ENCODE data around the gene FAM210A. TPM values are rescaled to one million over a fixed set of nuclear protein-coding genes. Genes with fewer than 3 reads are reported as not detected.

FAM210A gene
- polyA plus RNA-seq, 1 of the 3 experiments (the other 2 are of a cell fraction) = 10.6 TPM

GRCh38 chr18:13657974-13658373, 68.4 kb downstream of the FAM210A start:
- H2AFZ ChIP-seq (ENCODE audit: low read depth) = no peak overlapping the region
- ChIA-PET POLR2A (no interaction called here), CTCF (interaction anchor here (1.0 kb wide), 1 partner anchor 22 kb away, joined by 3 read pairs; no protein-coding TSS in a partner anchor)
- no peaks in the 10 kb centered on the region for H3K27me3 ChIP-seq (ENCODE audit: insufficient read depth)
- H3K4me3 ChIP-seq (ENCODE audit: low read depth in 2 of 2, low read length in 1 of 2) = no peak overlapping the region
- no peaks in the 10 kb centered on the region for H4K20me1 ChIP-seq (ENCODE audit: insufficient read depth)
- no peak overlapping the region for H3K27ac ChIP-seq (ENCODE audit: low read depth in 2 of 2, low read length in 1 of 2)
- H3F3A ChIP-seq (replicated peaks; ENCODE audit: insufficient read depth) = no peaks in the 10 kb centered on the region
- peaks cover 3 to 4% of the 10 kb centered on the region in 2 experiments for H3K36me3 ChIP-seq (replicated peaks in 1 of 2; ENCODE audit: control insufficient read depth in 1 of 2, insufficient read depth in 2 of 2, low read length in 1 of 2)
- no peaks in the 10 kb centered on the region for H3K79me2 ChIP-seq (ENCODE audit: insufficient read depth)
- TF ChIP-seq ZBTB33 (IDR thresholded peaks at IDR 0.05; ENCODE audit: borderline replicate concordance, low read depth) (no peak), YY1 (IDR thresholded peaks at IDR 0.05; ENCODE audit: low read depth) (no peak), TEAD4 (IDR thresholded peaks at IDR 0.05; ENCODE audit: borderline replicate concordance, insufficient read depth) (no peak), PBX3 (IDR thresholded peaks at IDR 0.05) (no peak), SIN3A (IDR thresholded peaks at IDR 0.05; ENCODE audit: borderline replicate concordance, low read depth, low read length) (no peak), CHD2 (IDR thresholded peaks at IDR 0.05; ENCODE audit: low read length, partially characterized antibody) (no peak), MEF2A (IDR thresholded peaks at IDR 0.05; ENCODE audit: borderline replicate concordance, low read depth) (no peak), TAF1 (IDR thresholded peaks at IDR 0.05; ENCODE audit: borderline replicate concordance, low read depth, low read length) (no peak), JUND (IDR thresholded peaks at IDR 0.05) (no peak), TCF12 (IDR thresholded peaks at IDR 0.05) (no peak), EZH2phosphoT487 (IDR thresholded peaks at IDR 0.05; ENCODE audit: borderline replicate concordance, low read depth) (no peak), GATA2 (CRISPR knock-in tag; IDR thresholded peaks at IDR 0.05) (no peak)
- no peaks in the 10 kb centered on the region for H3K9me2 ChIP-seq
- peaks cover 0 to 8% of the 10 kb centered on the region in 2 experiments; a peak in 1 of 4 replicates for H3K4me1 ChIP-seq (ENCODE audit: control insufficient read depth in 1 of 2, insufficient read depth in 2 of 2, low read depth in 1 of 2, low read length in 1 of 2)
- DNase-seq = no peak
- 76% methylated on average over 7 of the region's 7 CpGs for WGBS (ENCODE audit: low lambda C conversion rate)
- H3K4me2 ChIP-seq = no peak overlapping the region
- no peak overlapping the region for H3K9ac ChIP-seq
- no peaks in the 10 kb centered on the region for H3K9me3 ChIP-seq

- no peak overlapping the region for H3K4me3 ChIP-seq (ENCODE audit: low read depth in 2 of 2, low read length in 1 of 2)
- ChIA-PET POLR2A (no interaction called here), CTCF (interaction anchor here (0.6 kb wide), 1 partner anchor 1032 kb away, joined by 3 read pairs; no protein-coding TSS in a partner anchor)
- DNase-seq = no peak
- H3K9me3 ChIP-seq = no peaks in the 10 kb centered on the region
- no peaks in the 10 kb centered on the region for H3K9me2 ChIP-seq
- no peaks in the 10 kb centered on the region for H3K79me2 ChIP-seq (ENCODE audit: insufficient read depth)
- H3F3A ChIP-seq (replicated peaks; ENCODE audit: insufficient read depth) = no peaks in the 10 kb centered on the region
- no peak overlapping the region for H2AFZ ChIP-seq (ENCODE audit: low read depth)
- no peak overlapping the region for H3K9ac ChIP-seq
- H4K20me1 ChIP-seq (ENCODE audit: insufficient read depth) = no peaks in the 10 kb centered on the region
- no peak overlapping the region for H3K4me2 ChIP-seq
- no peak overlapping the region for H3K27ac ChIP-seq (ENCODE audit: low read depth in 2 of 2, low read length in 1 of 2)
- no peaks in the 10 kb centered on the region for H3K36me3 ChIP-seq (replicated peaks in 1 of 2; ENCODE audit: control insufficient read depth in 1 of 2, insufficient read depth in 2 of 2, low read length in 1 of 2)
- no peaks in the 10 kb centered on the region for H3K27me3 ChIP-seq (ENCODE audit: insufficient read depth)
- TF ChIP-seq EP300 (IDR thresholded peaks at IDR 0.05; ENCODE audit: borderline replicate concordance in 1 of 2, low read depth in 1 of 2, low read length in 1 of 2) (no peak), PBX3 (IDR thresholded peaks at IDR 0.05) (no peak), CHD2 (IDR thresholded peaks at IDR 0.05; ENCODE audit: low read length, partially characterized antibody) (no peak)
- peaks cover 0 to 8% of the 10 kb centered on the region in 2 experiments; a peak in 1 of 4 replicates for H3K4me1 ChIP-seq (ENCODE audit: control insufficient read depth in 1 of 2, insufficient read depth in 2 of 2, low read depth in 1 of 2, low read length in 1 of 2)
- 96% methylated on average over 13 of the region's 13 CpGs for WGBS (ENCODE audit: low lambda C conversion rate)
These were observed 72.5 kb downstream of the FAM210A start for GRCh38 chr18:13653746-13654433.

Measured in SK-N-SH (cell line).